ENCODE results near the gene MDM4. TPM values are rescaled to one million over a fixed set of nuclear protein-coding genes. Genes with fewer than 3 reads are reported as not detected.

MDM4 gene
- polyA plus RNA-seq, 1 experiment = 21.4 TPM

- CTCF ChIA-PET = interaction anchor here (1.1 to 2.7 kb wide), 2 partner anchors 218 to 262 kb away, joined by 3 to 14 read pairs; no protein-coding TSS in a partner anchor
- no peak overlapping the region for H3K4me3 ChIP-seq (ENCODE audit: low read depth, low read length)
- no peak overlapping the region for H3K27ac ChIP-seq (ENCODE audit: low read depth, low read length)
- DNase-seq (ENCODE audit: low read depth, low spot score) = no peak
- H3K9me3 ChIP-seq (ENCODE audit: control insufficient read depth, insufficient read depth, low read length) = no peaks in the 10 kb centered on the region
- no peak for TF ChIP-seq CTCF (IDR thresholded peaks at IDR 0.05; ENCODE audit: low read depth, low read length)
- H3K27me3 ChIP-seq (ENCODE audit: control insufficient read depth, insufficient read depth, low read length) = no peaks in the 10 kb centered on the region
- POLR2A ChIA-PET = no interaction called here
Observed at GRCh38 chr1:204545202-204545601, 29.0 kb downstream of the MDM4 start.

GRCh38 chr1:204545881-204546280 is 29.7 kb downstream of the MDM4 start:
- POLR2A ChIA-PET = no interaction called here

GRCh38 chr1:204548265-204548664 is 32.1 kb downstream of the MDM4 start:
- no peak for DNase-seq (ENCODE audit: low read depth, low spot score)
- no peak for TF ChIP-seq CTCF (IDR thresholded peaks at IDR 0.05; ENCODE audit: low read depth, low read length)
- CTCF ChIA-PET = interaction anchor here (0.7 to 2.8 kb wide), 4 partner anchors 17 to 259 kb away, joined by 3 to 9 read pairs (median 4); no protein-coding TSS in a partner anchor
- H3K27ac ChIP-seq (ENCODE audit: low read depth, low read length) = no peak overlapping the region
- H3K9me3 ChIP-seq (ENCODE audit: control insufficient read depth, insufficient read depth, low read length) = no peaks in the 10 kb centered on the region
- no peaks in the 10 kb centered on the region for H3K27me3 ChIP-seq (ENCODE audit: control insufficient read depth, insufficient read depth, low read length)
- POLR2A ChIA-PET = no interaction called here
- H3K4me3 ChIP-seq (ENCODE audit: low read depth, low read length) = no peak overlapping the region

More at GRCh38 chr1:204545881-204546280, 29.7 kb downstream of the MDM4 start:
- Histone ChIP-seq H3K27me3 (ENCODE audit: control insufficient read depth, insufficient read depth, low read length) (no peaks in the 10 kb centered on the region), H3K9me3 (ENCODE audit: control insufficient read depth, insufficient read depth, low read length) (no peaks in the 10 kb centered on the region), H3K4me3 (ENCODE audit: low read depth, low read length) (no peak overlapping the region), H3K27ac (ENCODE audit: low read depth, low read length) (no peak overlapping the region)
- TF ChIP-seq CTCF (IDR thresholded peaks at IDR 0.05; ENCODE audit: low read depth, low read length) = no peak
- CTCF ChIA-PET = interaction anchor here (2.7 kb wide), 1 partner anchor 262 kb away, joined by 14 read pairs; no protein-coding TSS in a partner anchor
- no peak for DNase-seq (ENCODE audit: low read depth, low spot score)

GRCh38 chr1:204549313-204549712 is 33.1 kb downstream of the MDM4 start:
- DNase-seq (ENCODE audit: low read depth, low spot score) = no peak
- H3K4me3 ChIP-seq (ENCODE audit: low read depth, low read length) = no peak overlapping the region
- no peak overlapping the region for H3K27ac ChIP-seq (ENCODE audit: low read depth, low read length)
- no peaks in the 10 kb centered on the region for H3K9me3 ChIP-seq (ENCODE audit: control insufficient read depth, insufficient read depth, low read length)
- ChIA-PET POLR2A (no interaction called here), CTCF (interaction anchor here (2.8 kb wide), 1 partner anchor 258 kb away, joined by 9 read pairs; no protein-coding TSS in a partner anchor)
- H3K27me3 ChIP-seq (ENCODE audit: control insufficient read depth, insufficient read depth, low read length) = no peaks in the 10 kb centered on the region
- no peak for TF ChIP-seq CTCF (IDR thresholded peaks at IDR 0.05; ENCODE audit: low read depth, low read length)

- no peaks in the 10 kb centered on the region for H3K9me3 ChIP-seq (ENCODE audit: control insufficient read depth, insufficient read depth, low read length)
- POLR2A ChIA-PET = no interaction called here
- DNase-seq (ENCODE audit: low read depth, low spot score) = no peak
- H3K4me3 ChIP-seq (ENCODE audit: low read depth, low read length) = no peak overlapping the region
- no peaks in the 10 kb centered on the region for H3K27me3 ChIP-seq (ENCODE audit: control insufficient read depth, insufficient read depth, low read length)
- H3K27ac ChIP-seq (ENCODE audit: low read depth, low read length) = no peak overlapping the region
- no peak for TF ChIP-seq CTCF (IDR thresholded peaks at IDR 0.05; ENCODE audit: low read depth, low read length)
- CTCF ChIA-PET = interaction anchor here (0.7 to 2.8 kb wide), 4 partner anchors 8 to 256 kb away, joined by 5 to 9 read pairs (median 8); no protein-coding TSS in a partner anchor
Observed at GRCh38 chr1:204550926-204551325, 34.7 kb downstream of the MDM4 start.
